HepG2 (cell line): ENCODE data around the gene KLHL35. TPM values are rescaled to one million over a fixed set of nuclear protein-coding genes. Genes with fewer than 3 reads are reported as not detected.

Experiments
- AKAP8 ChIP-seq: sonication (generic); formaldehyde crosslinking; IDR thresholded peaks from 2 replicates; pipeline ENCODE4 v1.5.1; 2020; ENCODE audit warnings: mild to moderate bottlenecking, missing genetic modification reagents
- BCL6 ChIP-seq: IDR thresholded peaks from 2 replicates; pipeline ENCODE4 v1.6.1; 2016; ENCODE audit warnings: missing genetic modification reagents, missing compliant biosample characterization
- FOXC1 ChIP-seq: sonication (generic); formaldehyde crosslinking; IDR thresholded peaks from 2 replicates; pipeline ENCODE4 v1.8.0; 2022; ENCODE audit warnings: mild to moderate bottlenecking, missing genetic modification reagents, borderline replicate concordance
- FOXM1 ChIP-seq: sonication (generic); formaldehyde crosslinking; IDR thresholded peaks from 2 replicates; pipeline ENCODE4 v1.5.0; 2020; ENCODE audit warnings: missing genetic modification reagents
- GFI1 ChIP-seq: sonication (generic); formaldehyde crosslinking; IDR thresholded peaks from 2 replicates; pipeline ENCODE4 v1.5.0; 2020; ENCODE audit warnings: missing genetic modification reagents, mild to moderate bottlenecking, borderline replicate concordance
- GTF3A ChIP-seq: sonication (generic); formaldehyde crosslinking; conservative IDR thresholded peaks from 2 replicates; pipeline ENCODE4 v1.4.0; 2020; ENCODE audit warnings: mild to moderate bottlenecking, missing genetic modification reagents
- HCFC1 ChIP-seq: fragments of 150-350 bp; IDR thresholded peaks from 2 replicates; pipeline ENCODE4 v1.6.1; 2014; ENCODE audit warnings: low read depth, low read length
- KDM3A ChIP-seq: IDR thresholded peaks from 2 replicates; pipeline ENCODE4 v1.6.1; 2018; ENCODE audit warnings: low read depth, missing compliant biosample characterization
- KDM4B ChIP-seq: sonication (generic); formaldehyde crosslinking; IDR thresholded peaks from 2 replicates; pipeline ENCODE4 v1.4.0; 2020; ENCODE audit warnings: missing genetic modification reagents
- NKX3-1 ChIP-seq: sonication (generic); formaldehyde crosslinking; IDR thresholded peaks from 2 replicates; pipeline ENCODE4 v1.5.0; 2020; ENCODE audit warnings: missing genetic modification reagents
- RFX3 ChIP-seq: IDR thresholded peaks from 2 replicates; pipeline ENCODE4 v1.6.1; 2016; ENCODE audit warnings: missing biosample characterization, missing genetic modification reagents
- RXRB ChIP-seq: IDR thresholded peaks from 2 replicates; pipeline ENCODE4 v1.6.1; 2016; ENCODE audit warnings: borderline replicate concordance, missing genetic modification reagents, missing compliant biosample characterization
- SALL1 ChIP-seq: sonication (generic); formaldehyde crosslinking; IDR thresholded peaks from 2 replicates; pipeline ENCODE4 v1.8.0; 2022; ENCODE audit warnings: mild to moderate bottlenecking, missing genetic modification reagents
- SMYD3 ChIP-seq: sonication (generic); formaldehyde crosslinking; IDR thresholded peaks from 2 replicates; pipeline ENCODE4 v1.8.1; 2023; ENCODE audit warnings: mild to moderate bottlenecking, missing genetic modification reagents
- SYNCRIP ChIP-seq: fragments of 200-400 bp; formaldehyde crosslinking; IDR thresholded peaks from 2 replicates; pipeline ENCODE4 v1.6.1; 2018; ENCODE audit warnings: mild to moderate bottlenecking, low read depth, low read length; ENCODE audit not compliant: insufficient read depth
- XRCC5 ChIP-seq: fragments of 200-400 bp; formaldehyde crosslinking; optimal IDR thresholded peaks from 2 replicates; pipeline ENCODE3; 2017; ENCODE audit warnings: mild to moderate bottlenecking, low read length
- ZKSCAN8 ChIP-seq: IDR thresholded peaks from 2 replicates; pipeline ENCODE4 v1.6.1; 2016; ENCODE audit warnings: borderline replicate concordance, missing genetic modification reagents, missing compliant biosample characterization
- ZMYM4 ChIP-seq: sonication (generic); formaldehyde crosslinking; IDR thresholded peaks from 2 replicates; pipeline ENCODE4 v1.8.1; 2023; ENCODE audit warnings: mild to moderate bottlenecking, missing genetic modification reagents
- ZNF160 ChIP-seq: sonication (generic); formaldehyde crosslinking; IDR thresholded peaks from 2 replicates; pipeline ENCODE4 v1.8.0; 2022; ENCODE audit warnings: mild to moderate bottlenecking, inconsistent platforms, missing genetic modification reagents
- ZNF615 ChIP-seq: sonication (generic); formaldehyde crosslinking; IDR thresholded peaks from 2 replicates; pipeline ENCODE4 v1.5.0; 2020; ENCODE audit warnings: mild to moderate bottlenecking, missing genetic modification reagents, borderline replicate concordance
- ZNF776 ChIP-seq: sonication (generic); formaldehyde crosslinking; IDR thresholded peaks from 2 replicates; pipeline ENCODE4 v1.4.0; 2020; ENCODE audit warnings: mild to moderate bottlenecking, missing genetic modification reagents
- polyA plus RNA-seq, 8 experiments: library from polyadenylated mRNA; depleted of rRNA in 3 of 8; stranded (reverse) in 7 of 8; unstranded in 1 of 8; fragments of >200 nt; fragmentation: Illumina TruSeq in 4 of 8; extraction: Trizol in 4 of 8; gene quantifications; 2 replicates each; pipeline versions ENCODE4 v1.2.1 to v1.2.3, GENCODE V29; 2011 to 2016; ENCODE audit warnings: low read depth in 4 of 8, missing spikeins in 1 of 8, mixed read lengths in 1 of 8; ENCODE audit not compliant: insufficient read depth in 1 of 8
- total RNA-seq, 5 experiments: library from RNA; depleted of rRNA; stranded (reverse); fragments of >200 nt; fragmentation: Illumina TruSeq; extraction: Trizol; gene quantifications; 2 replicates each; pipeline ENCODE4 v1.2.3, GENCODE V29; 2016; ENCODE audit warnings: low read depth in 1 of 5
- TF ChIP-seq, protein P1 (sequence below): IDR thresholded peaks from 2 replicates; pipeline ENCODE4 v1.6.1; 2016; ENCODE audit warnings: mild to moderate bottlenecking
- TF ChIP-seq, protein P2 (sequence below), 2 experiments: fragments of 450-650 bp in 1 of 2; sonication (generic) in 1 of 2; formaldehyde crosslinking; IDR thresholded peaks; 2 replicates each; pipeline versions ENCODE4 v1.5.0 to v1.8.0; 2020 to 2022; ENCODE audit warnings: mild to moderate bottlenecking in 1 of 2, missing genetic modification reagents in 1 of 2
- TF ChIP-seq, protein P3 (sequence below): IDR thresholded peaks from 2 replicates; pipeline ENCODE4 v1.6.1; 2016; ENCODE audit warnings: low read depth, control low read depth

The KLHL35 gene
- total and polyA plus RNA-seq, 2 of the 13 experiments (the other 11 are each of a cell fraction or from before 2014, with no cell fraction given) = not detected

DNA sequence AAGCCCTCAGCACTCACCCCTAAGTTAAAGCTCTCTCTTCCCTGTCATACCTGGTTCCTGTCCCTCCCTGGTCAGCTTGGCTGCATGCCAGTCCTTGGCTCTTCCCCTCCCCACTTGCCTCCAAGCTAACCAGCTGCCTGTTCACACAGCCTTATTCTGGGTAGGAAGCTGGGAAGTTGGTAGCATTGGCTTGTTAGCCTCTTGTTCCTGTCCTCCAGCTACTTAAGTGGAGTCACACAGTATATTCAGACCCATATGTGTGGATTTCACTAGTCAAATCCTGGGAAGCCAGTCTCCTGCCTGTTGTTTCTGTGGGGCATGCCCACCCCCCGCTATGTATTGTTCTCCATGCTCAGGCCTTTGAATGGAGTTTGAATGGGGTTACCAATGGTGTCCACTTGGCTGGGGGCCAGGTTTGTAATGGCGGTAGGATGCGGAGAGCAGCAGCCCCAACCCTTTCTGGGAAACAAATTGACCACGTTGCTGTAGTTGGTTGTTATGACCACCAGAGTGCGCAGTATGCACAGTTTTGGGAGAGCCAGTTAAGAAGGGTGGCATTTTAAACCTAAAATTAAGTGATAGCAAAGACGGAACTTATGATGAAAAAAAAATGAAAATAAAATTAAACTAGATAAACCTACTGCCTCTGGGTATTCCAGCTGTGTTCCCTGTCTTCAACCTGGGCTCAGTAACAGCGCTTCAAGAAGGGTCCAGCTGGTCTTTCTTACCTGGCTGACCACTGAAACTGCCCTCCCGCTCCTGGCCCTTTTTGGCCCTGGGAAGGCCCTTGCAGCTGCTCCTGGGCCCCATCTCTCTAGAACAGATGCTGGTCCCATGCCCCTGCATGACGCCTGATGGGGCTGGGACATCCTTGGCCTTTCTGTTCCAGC lies 44.4 kb downstream of the KLHL35 start (continued):
- no peak for TF ChIP-seq HCFC1
- no peak for TF ChIP-seq NKX3-1 (CRISPR knock-in tag)
- TF ChIP-seq GTF3A = no peak
- TF ChIP-seq ZNF776 (CRISPR knock-in tag) = no peak
- no peak for TF ChIP-seq ZNF160 (CRISPR knock-in tag)
- no peak for TF ChIP-seq SMYD3 (CRISPR knock-in tag)
- TF ChIP-seq FOXC1 = peak; percentile 68; the same call in 1 of the 2 replicates
- TF ChIP-seq SYNCRIP = no peak
- TF ChIP-seq, protein P1, sequence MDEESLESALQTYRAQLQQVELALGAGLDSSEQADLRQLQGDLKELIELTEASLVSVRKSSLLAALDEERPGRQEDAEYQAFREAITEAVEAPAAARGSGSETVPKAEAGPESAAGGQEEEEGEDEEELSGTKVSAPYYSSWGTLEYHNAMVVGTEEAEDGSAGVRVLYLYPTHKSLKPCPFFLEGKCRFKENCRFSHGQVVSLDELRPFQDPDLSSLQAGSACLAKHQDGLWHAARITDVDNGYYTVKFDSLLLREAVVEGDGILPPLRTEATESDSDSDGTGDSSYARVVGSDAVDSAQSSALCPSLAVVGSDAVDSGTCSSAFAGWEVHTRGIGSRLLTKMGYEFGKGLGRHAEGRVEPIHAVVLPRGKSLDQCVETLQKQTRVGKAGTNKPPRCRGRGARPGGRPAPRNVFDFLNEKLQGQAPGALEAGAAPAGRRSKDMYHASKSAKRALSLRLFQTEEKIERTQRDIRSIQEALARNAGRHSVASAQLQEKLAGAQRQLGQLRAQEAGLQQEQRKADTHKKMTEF (CRISPR knock-in tag) = 0 out of 2 replicates have a peak, but pooled peaks have one; percentile 23
- TF ChIP-seq, protein P2, sequence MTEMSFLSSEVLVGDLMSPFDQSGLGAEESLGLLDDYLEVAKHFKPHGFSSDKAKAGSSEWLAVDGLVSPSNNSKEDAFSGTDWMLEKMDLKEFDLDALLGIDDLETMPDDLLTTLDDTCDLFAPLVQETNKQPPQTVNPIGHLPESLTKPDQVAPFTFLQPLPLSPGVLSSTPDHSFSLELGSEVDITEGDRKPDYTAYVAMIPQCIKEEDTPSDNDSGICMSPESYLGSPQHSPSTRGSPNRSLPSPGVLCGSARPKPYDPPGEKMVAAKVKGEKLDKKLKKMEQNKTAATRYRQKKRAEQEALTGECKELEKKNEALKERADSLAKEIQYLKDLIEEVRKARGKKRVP (CRISPR knock-in tag; IDR thresholded peaks at IDR 0.05) = no peak
- TF ChIP-seq, protein P3, sequence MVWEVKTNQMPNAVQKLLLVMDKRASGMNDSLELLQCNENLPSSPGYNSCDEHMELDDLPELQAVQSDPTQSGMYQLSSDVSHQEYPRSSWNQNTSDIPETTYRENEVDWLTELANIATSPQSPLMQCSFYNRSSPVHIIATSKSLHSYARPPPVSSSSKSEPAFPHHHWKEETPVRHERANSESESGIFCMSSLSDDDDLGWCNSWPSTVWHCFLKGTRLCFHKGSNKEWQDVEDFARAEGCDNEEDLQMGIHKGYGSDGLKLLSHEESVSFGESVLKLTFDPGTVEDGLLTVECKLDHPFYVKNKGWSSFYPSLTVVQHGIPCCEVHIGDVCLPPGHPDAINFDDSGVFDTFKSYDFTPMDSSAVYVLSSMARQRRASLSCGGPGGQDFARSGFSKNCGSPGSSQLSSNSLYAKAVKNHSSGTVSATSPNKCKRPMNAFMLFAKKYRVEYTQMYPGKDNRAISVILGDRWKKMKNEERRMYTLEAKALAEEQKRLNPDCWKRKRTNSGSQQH (CRISPR knock-in tag) = no peak
- TF ChIP-seq SALL1 (CRISPR knock-in tag) = 0 out of 2 replicates have a peak, but pooled peaks have one; percentile 23
- TF ChIP-seq KDM4B (CRISPR knock-in tag) = no peak
- TF ChIP-seq RXRB (CRISPR knock-in tag) = 0 out of 2 replicates have a peak, but pooled peaks have one; percentile 9
- 0 out of 2 replicates have a peak, but pooled peaks have one; percentile 12 for TF ChIP-seq BCL6 (CRISPR knock-in tag)
- no peak for TF ChIP-seq AKAP8 (CRISPR knock-in tag)
- TF ChIP-seq ZMYM4 (CRISPR knock-in tag) = 0 out of 2 replicates have a peak, but pooled peaks have one; percentile 14
- no peak for TF ChIP-seq FOXM1 (CRISPR knock-in tag)
- TF ChIP-seq ZNF615 = 0 out of 2 replicates have a peak, but pooled peaks have one; percentile 40
- no peak for TF ChIP-seq GFI1
- TF ChIP-seq KDM3A (CRISPR knock-in tag) = 0 out of 2 replicates have a peak, but pooled peaks have one; percentile 37
- TF ChIP-seq ZKSCAN8 (CRISPR knock-in tag) = no peak
- peak; percentile 56 for TF ChIP-seq XRCC5
- no peak for TF ChIP-seq RFX3 (CRISPR knock-in tag)
